Transverse colon (tissue), 4 donors: ENCODE measurements around the gene ABLIM2. TPM values are rescaled to one million over a fixed set of nuclear protein-coding genes. Genes with fewer than 3 reads are reported as not detected.

ENCODE experiments used
- DNase-seq: peaks from one replicate; pipeline ENCODE4 v3.0.0-alpha.2; 2019
- H3K27ac ChIP-seq, 4 donors: fragments of 200-600 bp; sonication (generic); 2 replicates each; pipeline ENCODE4 v1.5.1; 2016 to 2018; ENCODE audit warnings: inconsistent platforms in 4 of 4
- H3K27me3 ChIP-seq: fragments of 200-600 bp; sonication (generic); 2 replicates; pipeline ENCODE4 v1.5.1; 2017; ENCODE audit warnings: inconsistent platforms
- H3K36me3 ChIP-seq, 4 donors: fragments of 200-600 bp; sonication (generic); 2 replicates each; pipeline ENCODE4 v1.5.1; 2017 to 2019; ENCODE audit warnings: inconsistent platforms in 4 of 4
- H3K4me1 ChIP-seq, 4 donors: fragments of 200-600 bp; sonication (generic); 2 replicates each; pipeline ENCODE4 v1.5.1; 2017 to 2020; ENCODE audit warnings: inconsistent platforms in 4 of 4
- H3K4me3 ChIP-seq, 4 donors: fragments of 200-600 bp; sonication (generic); 1 replicate in 1 of 4; 2 replicates in 3 of 4; pipeline versions ENCODE4 v1.5.1 to v1.6.1; 2017 to 2019; ENCODE audit warnings: inconsistent platforms in 4 of 4
- H3K9me3 ChIP-seq, 2 donors: fragments of 200-600 bp; sonication (generic); 2 replicates each; pipeline ENCODE4 v1.5.1; 2017 to 2019; ENCODE audit warnings: inconsistent platforms in 2 of 2
- EP300 ChIP-seq: sonication (generic); formaldehyde crosslinking; IDR thresholded peaks from one replicate; pipeline ENCODE4 v1.6.1; 2017; ENCODE audit warnings: antibody characterized with exemption, low read depth
- POLR2A ChIP-seq: fragments of 450-650 bp; IDR thresholded peaks from one replicate; pipeline ENCODE4 v1.6.1; 2016; ENCODE audit warnings: antibody characterized with exemption, mild to moderate bottlenecking, moderate library complexity
- POLR2AphosphoS5 ChIP-seq, 3 donors: sonication (generic); formaldehyde crosslinking; IDR thresholded peaks; one replicate each; pipeline ENCODE4 v1.6.1; 2016; ENCODE audit warnings: antibody characterized with exemption in 3 of 3
- WGBS, 2 donors: methylation state at CpG; one replicate each; pipeline ENCODE4 v1.1.5; 2018; ENCODE audit warnings: low coverage in 1 of 2; 5-methylcytosine and 5-hydroxymethylcytosine counted together
- in situ Hi-C, 4 donors: fragments of 200-750 bp; cut with MboI; loops; one replicate each; pipeline versions ENCODE4 v1.15.0 to v1.15.1; 2017; ENCODE audit warnings: low sequenced_read_pairs in 3 of 4, low pct_ligation_motif_present in 1 of 4, low pct_unique_long_range_greater_than_20kb in 1 of 4
- intact Hi-C: fragments of 100-400 bp; cut with DNase I; formaldehyde crosslinking; loops from one replicate; pipeline ENCODE4 v1.15.1; 2023; ENCODE audit warnings: low total_unique reads
- total RNA-seq, 4 donors: library from RNA; depleted of rRNA; stranded (reverse); fragments of >200 nt; gene quantifications; one replicate each; pipeline ENCODE4 v1.1.0, GENCODE V29; 2016
- TF ChIP-seq, protein P1 (sequence below), 5 experiments: fragments of 200-600 bp in 3 of 5; fragments of 450-650 bp in 2 of 5; sonication (generic) in 3 of 5; IDR thresholded peaks; 1 replicate in 2 of 5; 2 replicates in 3 of 5; pipeline ENCODE4 v1.5.1; 2016 to 2017; ENCODE audit warnings: antibody characterized with exemption in 5 of 5, inconsistent platforms in 3 of 5, mild to moderate bottlenecking in 2 of 5, moderate library complexity in 1 of 5

ABLIM2 gene
- total RNA-seq, 4 donors from 2014 or later = 3.2 to 58.4 (median 14.2) TPM

DNA sequence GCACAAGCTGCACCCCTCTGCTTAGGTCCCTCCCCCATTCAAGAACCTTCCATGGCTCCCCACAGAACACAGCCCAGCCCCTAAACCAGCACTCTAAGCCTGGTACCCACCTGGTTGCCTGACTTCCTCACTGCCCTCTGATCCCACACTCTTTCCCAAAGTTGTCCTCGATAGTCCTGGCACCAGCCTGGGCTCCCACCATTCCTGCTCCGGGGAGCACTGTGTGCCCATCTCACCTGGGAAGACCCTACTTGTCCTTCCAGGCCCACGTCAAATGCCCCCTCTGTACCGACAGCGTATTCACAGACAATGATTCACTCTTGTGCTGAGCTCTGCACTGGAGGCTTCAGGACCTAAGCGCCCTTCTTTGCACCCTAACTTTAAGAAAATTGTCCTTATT, 40.1 kb downstream of the ABLIM2 start:
- in situ Hi-C loops (no loop called here), intact Hi-C loops (no loop called here)
- no peaks in the 10 kb centered on the region for H3K36me3 ChIP-seq
- H3K4me3 ChIP-seq = no peak overlapping the region
- 82 to 94% methylated on average over 5 to 6 of the region's 6 CpGs for WGBS, 2 donors
- no peak for TF ChIP-seq POLR2A
- no peak for TF ChIP-seq POLR2AphosphoS5 (IDR thresholded peaks at IDR 0.05)
- no peak for TF ChIP-seq EP300
- TF ChIP-seq, protein P1, sequence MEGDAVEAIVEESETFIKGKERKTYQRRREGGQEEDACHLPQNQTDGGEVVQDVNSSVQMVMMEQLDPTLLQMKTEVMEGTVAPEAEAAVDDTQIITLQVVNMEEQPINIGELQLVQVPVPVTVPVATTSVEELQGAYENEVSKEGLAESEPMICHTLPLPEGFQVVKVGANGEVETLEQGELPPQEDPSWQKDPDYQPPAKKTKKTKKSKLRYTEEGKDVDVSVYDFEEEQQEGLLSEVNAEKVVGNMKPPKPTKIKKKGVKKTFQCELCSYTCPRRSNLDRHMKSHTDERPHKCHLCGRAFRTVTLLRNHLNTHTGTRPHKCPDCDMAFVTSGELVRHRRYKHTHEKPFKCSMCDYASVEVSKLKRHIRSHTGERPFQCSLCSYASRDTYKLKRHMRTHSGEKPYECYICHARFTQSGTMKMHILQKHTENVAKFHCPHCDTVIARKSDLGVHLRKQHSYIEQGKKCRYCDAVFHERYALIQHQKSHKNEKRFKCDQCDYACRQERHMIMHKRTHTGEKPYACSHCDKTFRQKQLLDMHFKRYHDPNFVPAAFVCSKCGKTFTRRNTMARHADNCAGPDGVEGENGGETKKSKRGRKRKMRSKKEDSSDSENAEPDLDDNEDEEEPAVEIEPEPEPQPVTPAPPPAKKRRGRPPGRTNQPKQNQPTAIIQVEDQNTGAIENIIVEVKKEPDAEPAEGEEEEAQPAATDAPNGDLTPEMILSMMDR (IDR thresholded peaks at IDR 0.05) = no peak
- no peak overlapping the region for H3K27ac ChIP-seq
- H3K27me3 ChIP-seq = no peaks in the 10 kb centered on the region
- DNase-seq = no peak
- H3K4me1 ChIP-seq = peaks cover 8 to 19% (median 12%) of the 10 kb centered on the region in 4 donors
- no peaks in the 10 kb centered on the region for H3K9me3 ChIP-seq

DNA sequence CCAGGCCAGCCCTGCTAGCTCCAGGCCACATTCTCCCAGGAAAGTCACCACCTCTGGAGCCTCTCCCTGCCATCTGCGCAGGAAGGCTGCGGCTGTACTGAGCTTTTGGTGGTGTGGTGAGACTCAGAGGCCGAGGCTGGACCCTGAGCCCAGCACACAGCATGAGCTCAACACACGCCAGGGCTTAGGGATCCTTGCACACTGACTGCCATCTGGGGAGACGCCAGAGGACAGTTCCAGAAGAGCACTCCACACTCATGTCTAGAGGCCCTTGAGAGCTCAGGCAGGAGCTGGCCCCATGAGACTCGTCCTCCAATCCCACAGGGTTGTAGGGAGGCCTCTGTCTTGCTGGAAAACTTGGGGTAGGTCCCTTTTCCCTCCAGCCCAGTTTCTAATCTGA, 40.6 kb downstream of the ABLIM2 start:
- 83% methylated on average over 6 of the region's 6 CpGs; no CpG with 5 or more reads in 1 of the 2 donors for WGBS, 2 donors
- in situ Hi-C loops (no loop called here), intact Hi-C loops (no loop called here)
- no peak overlapping the region for H3K27ac ChIP-seq
- no peaks in the 10 kb centered on the region for H3K9me3 ChIP-seq
- no peak for DNase-seq
- H3K27me3 ChIP-seq = no peaks in the 10 kb centered on the region
- H3K4me1 ChIP-seq = peaks cover 9 to 24% (median 16%) of the 10 kb centered on the region in 4 donors
- H3K4me3 ChIP-seq = no peak overlapping the region
- no peaks in the 10 kb centered on the region for H3K36me3 ChIP-seq
- TF ChIP-seq EP300 (no peak), POLR2A (no peak), POLR2AphosphoS5 (IDR thresholded peaks at IDR 0.05) (no peak)
- TF ChIP-seq, protein P1 (IDR thresholded peaks at IDR 0.05) = no peak

DNA sequence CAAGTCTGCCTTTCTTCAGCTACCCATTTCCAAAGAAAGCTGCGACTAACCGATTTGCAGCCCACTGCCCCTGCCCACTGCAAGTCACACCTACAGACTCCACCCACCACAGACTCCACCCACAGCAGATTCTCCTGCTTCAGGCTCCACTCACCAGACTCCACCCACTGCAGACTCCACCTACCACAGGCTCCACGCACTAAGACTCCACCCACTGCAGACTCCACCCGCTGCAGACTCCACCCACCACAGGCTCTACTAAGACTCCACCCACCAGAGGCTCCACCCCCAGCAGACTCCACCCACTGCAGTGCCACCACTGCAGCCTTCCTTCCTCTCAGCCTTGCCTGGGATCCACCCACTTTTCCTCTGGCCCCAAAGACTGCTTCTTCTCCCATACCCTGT, 41.3 kb downstream of the ABLIM2 start:
- Histone ChIP-seq H3K36me3 (no peaks in the 10 kb centered on the region), H3K27ac (no peak overlapping the region), H3K27me3 (no peaks in the 10 kb centered on the region), H3K4me3 (no peak overlapping the region), H3K9me3 (no peaks in the 10 kb centered on the region), H3K4me1 (peaks cover 9 to 30% (median 19%) of the 10 kb centered on the region in 4 donors)
- in situ Hi-C loops = no loop called here
- DNase-seq = peak; percentile 68
- intact Hi-C loops = no loop called here
- TF ChIP-seq POLR2A (no peak), POLR2AphosphoS5 (IDR thresholded peaks at IDR 0.05) (no peak), EP300 (no peak)
- TF ChIP-seq, protein P1 (IDR thresholded peaks at IDR 0.05) = no peak
- WGBS, 2 donors = 20 to 56% methylated on average over 2 to 4 of the region's 4 CpGs

DNA sequence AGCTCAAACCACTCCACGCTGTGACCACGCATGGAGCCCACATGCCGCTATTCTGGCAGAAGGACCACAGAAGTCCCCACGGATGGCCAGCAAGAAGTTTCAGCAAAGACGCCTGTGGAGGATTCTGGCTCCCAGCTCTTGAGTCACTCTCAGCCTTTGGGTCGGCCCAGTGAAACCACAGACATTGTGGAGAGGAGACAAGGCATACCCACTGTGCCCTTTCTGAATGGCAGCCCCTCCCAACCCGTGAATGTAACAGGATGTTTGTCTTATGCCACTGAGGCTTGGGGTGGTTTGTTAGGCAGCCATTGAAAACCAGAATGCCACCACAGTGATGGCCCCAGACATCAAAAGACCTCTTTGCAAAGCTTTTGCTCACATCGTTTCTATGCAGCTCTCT, 42.7 kb downstream of the ABLIM2 start:
- 66% methylated on average over 8 of the region's 8 CpGs; no CpG with 5 or more reads in 1 of the 2 donors for WGBS, 2 donors
- no peak overlapping the region for H3K4me3 ChIP-seq
- no peak overlapping the region for H3K27ac ChIP-seq
- DNase-seq = no peak
- no peaks in the 10 kb centered on the region for H3K27me3 ChIP-seq
- peaks cover 9 to 30% (median 19%) of the 10 kb centered on the region in 4 donors for H3K4me1 ChIP-seq
- H3K36me3 ChIP-seq = no peaks in the 10 kb centered on the region
- intact Hi-C loops = no loop called here
- H3K9me3 ChIP-seq = no peaks in the 10 kb centered on the region
- TF ChIP-seq, protein P1 (IDR thresholded peaks at IDR 0.05) = no peak
- TF ChIP-seq POLR2A = no peak
- TF ChIP-seq POLR2AphosphoS5 (IDR thresholded peaks at IDR 0.05) = no peak
- TF ChIP-seq EP300 = no peak
- in situ Hi-C loops = no loop called here
